GM13977 (cell line): ENCODE data around the gene COX8C.

Experiments
- DNase-seq: peaks from one replicate; pipeline ENCODE4 v3.0.0; 2012; ENCODE audit warnings: low spot score
- in situ Hi-C: fragments of 300-500 bp; cut with MboI; formaldehyde crosslinking; loops from one replicate; pipeline ENCODE4 v1.12.0; 2022; ENCODE audit warnings: low sequenced_read_pairs, low pct_unique_long_range_greater_than_20kb, mixed read lengths, inconsistent platforms; ENCODE audit not compliant: unreplicated experiment
- TF ChIP-seq, protein P1 (sequence below): IDR thresholded peaks from 2 replicates; pipeline ENCODE4 v1.5.1; 2012; ENCODE audit warnings: mild to moderate bottlenecking, control low read depth; ENCODE audit not compliant: insufficient read depth; ENCODE audit errors: extremely low read depth, missing control alignments

The COX8C gene

GRCh38 chr14:93395231-93395630 is 48.2 kb downstream of the COX8C start:
- in situ Hi-C loops: no loop called here
- no peak for DNase-seq
- TF ChIP-seq, protein P1, sequence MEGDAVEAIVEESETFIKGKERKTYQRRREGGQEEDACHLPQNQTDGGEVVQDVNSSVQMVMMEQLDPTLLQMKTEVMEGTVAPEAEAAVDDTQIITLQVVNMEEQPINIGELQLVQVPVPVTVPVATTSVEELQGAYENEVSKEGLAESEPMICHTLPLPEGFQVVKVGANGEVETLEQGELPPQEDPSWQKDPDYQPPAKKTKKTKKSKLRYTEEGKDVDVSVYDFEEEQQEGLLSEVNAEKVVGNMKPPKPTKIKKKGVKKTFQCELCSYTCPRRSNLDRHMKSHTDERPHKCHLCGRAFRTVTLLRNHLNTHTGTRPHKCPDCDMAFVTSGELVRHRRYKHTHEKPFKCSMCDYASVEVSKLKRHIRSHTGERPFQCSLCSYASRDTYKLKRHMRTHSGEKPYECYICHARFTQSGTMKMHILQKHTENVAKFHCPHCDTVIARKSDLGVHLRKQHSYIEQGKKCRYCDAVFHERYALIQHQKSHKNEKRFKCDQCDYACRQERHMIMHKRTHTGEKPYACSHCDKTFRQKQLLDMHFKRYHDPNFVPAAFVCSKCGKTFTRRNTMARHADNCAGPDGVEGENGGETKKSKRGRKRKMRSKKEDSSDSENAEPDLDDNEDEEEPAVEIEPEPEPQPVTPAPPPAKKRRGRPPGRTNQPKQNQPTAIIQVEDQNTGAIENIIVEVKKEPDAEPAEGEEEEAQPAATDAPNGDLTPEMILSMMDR: no peak

DNA sequence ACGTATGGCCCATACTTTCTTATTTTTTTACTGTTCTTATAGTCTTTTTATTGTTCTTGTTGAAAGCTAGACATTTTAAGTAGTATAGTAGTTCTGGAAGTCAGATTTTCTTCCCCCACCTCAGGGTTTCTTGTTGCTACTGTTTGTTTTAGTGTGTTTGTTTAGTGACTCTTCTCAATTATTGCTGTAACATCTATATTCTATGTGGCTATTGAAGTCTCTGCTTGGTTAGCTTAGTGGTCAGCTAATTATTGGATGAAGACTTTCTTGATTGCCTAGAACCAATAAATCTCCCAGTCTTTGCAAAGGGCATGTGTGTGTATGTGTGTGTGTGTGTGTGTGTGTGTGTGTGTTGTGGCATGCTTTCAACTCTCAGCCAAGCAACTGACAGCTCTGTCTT is 49.5 kb downstream of the COX8C start:
- TF ChIP-seq, protein P1: no peak
- no peak for DNase-seq
- in situ Hi-C loops: no loop called here
